ENCODE measurements around the gene MICU1. TPM values are rescaled to one million over a fixed set of nuclear protein-coding genes. Genes with fewer than 3 reads are reported as not detected.

Gene MICU1
- total and polyA plus RNA-seq, 2 donors (not counting 3 experiments of a cell fraction or from before 2014, with no cell fraction given) = 27.5 to 48.0 TPM

GRCh38 chr10:72367301-72367960 is 258.4 kb downstream of the MICU1 start:
- no peaks in the 10 kb centered on the region for H3K9me1 ChIP-seq (replicated peaks; ENCODE audit: control insufficient read depth, extremely low read depth, insufficient read depth, low read length)
- TF ChIP-seq EZH2 (IDR thresholded peaks at IDR 0.05; ENCODE audit: borderline replicate concordance, low read depth, low read length, severe bottlenecking) = no peak
- no peak for TF ChIP-seq JUN (IDR thresholded peaks at IDR 0.05; ENCODE audit: borderline replicate concordance, insufficient read depth, insufficient read length, low read depth)
- no peak for TF ChIP-seq POLR2AphosphoS5 (IDR thresholded peaks at IDR 0.05; ENCODE audit: insufficient read depth, low read depth, low read length)
- TF ChIP-seq, protein P1, sequence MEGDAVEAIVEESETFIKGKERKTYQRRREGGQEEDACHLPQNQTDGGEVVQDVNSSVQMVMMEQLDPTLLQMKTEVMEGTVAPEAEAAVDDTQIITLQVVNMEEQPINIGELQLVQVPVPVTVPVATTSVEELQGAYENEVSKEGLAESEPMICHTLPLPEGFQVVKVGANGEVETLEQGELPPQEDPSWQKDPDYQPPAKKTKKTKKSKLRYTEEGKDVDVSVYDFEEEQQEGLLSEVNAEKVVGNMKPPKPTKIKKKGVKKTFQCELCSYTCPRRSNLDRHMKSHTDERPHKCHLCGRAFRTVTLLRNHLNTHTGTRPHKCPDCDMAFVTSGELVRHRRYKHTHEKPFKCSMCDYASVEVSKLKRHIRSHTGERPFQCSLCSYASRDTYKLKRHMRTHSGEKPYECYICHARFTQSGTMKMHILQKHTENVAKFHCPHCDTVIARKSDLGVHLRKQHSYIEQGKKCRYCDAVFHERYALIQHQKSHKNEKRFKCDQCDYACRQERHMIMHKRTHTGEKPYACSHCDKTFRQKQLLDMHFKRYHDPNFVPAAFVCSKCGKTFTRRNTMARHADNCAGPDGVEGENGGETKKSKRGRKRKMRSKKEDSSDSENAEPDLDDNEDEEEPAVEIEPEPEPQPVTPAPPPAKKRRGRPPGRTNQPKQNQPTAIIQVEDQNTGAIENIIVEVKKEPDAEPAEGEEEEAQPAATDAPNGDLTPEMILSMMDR (IDR thresholded peaks at IDR 0.05; ENCODE audit: extremely low read depth in 1 of 2, insufficient read depth in 1 of 2, low read depth in 1 of 2, low read length in 2 of 2) = no peak
- no peak for TF ChIP-seq MYC (IDR thresholded peaks at IDR 0.05; ENCODE audit: low read depth, low read length)
- TF ChIP-seq POLR2A (IDR thresholded peaks at IDR 0.05; ENCODE audit: low read depth, low read length) = no peak
- no peak for TF ChIP-seq FOS (IDR thresholded peaks at IDR 0.05; ENCODE audit: borderline replicate concordance, insufficient read depth, low read length)
- TF ChIP-seq GATA2 (IDR thresholded peaks at IDR 0.05; ENCODE audit: insufficient read depth, insufficient read length, low read depth, low read length) = no peak
- TF ChIP-seq MAX (IDR thresholded peaks at IDR 0.05; ENCODE audit: insufficient read depth, insufficient read length) = no peak
- H3K9ac ChIP-seq (replicated peaks; ENCODE audit: extremely low read depth, insufficient read depth, low read length) = no peak overlapping the region
- no peaks in the 10 kb centered on the region for H3K27me3 ChIP-seq (ENCODE audit: control insufficient read depth in 2 of 2, insufficient read depth in 2 of 2, low read length in 2 of 2)
- intact Hi-C loops (cut with micrococcal nuclease) (no loop called here), dilution Hi-C loops (cut with MboI; ENCODE audit: extremely low pct_ligation_motif_present, low sequenced_read_pairs) (no loop called here)
- H3K9me3 ChIP-seq (replicated peaks; ENCODE audit: control insufficient read depth, insufficient read depth, low read length) = no peaks in the 10 kb centered on the region
- BruUV-seq (replicated peaks) = TSS peak; percentile 73
- ChIA-PET POLR2A (no interaction called here), CTCF (interaction anchor here (0.9 to 4.5 kb wide), 2 partner anchors 467 to 694 kb away, joined by 4 to 79 read pairs; no protein-coding TSS in a partner anchor)
- peaks cover 4% of the 10 kb centered on the region for H3K4me1 ChIP-seq (ENCODE audit: control insufficient read depth, extremely low read depth, insufficient read depth, low read length)
- DNase-seq (ENCODE audit: low read depth, low spot score) = no peak
- peak; percentile 59 for FAIRE-seq
- no peaks in the 10 kb centered on the region for H4K20me1 ChIP-seq (replicated peaks; ENCODE audit: control insufficient read depth, extremely low read depth, insufficient read depth, low read length)
- no peak overlapping the region for H3K4me3 ChIP-seq (replicated peaks in 1 of 3; ENCODE audit: insufficient read depth in 1 of 3, low read depth in 1 of 3, low read length in 3 of 3)
- no peak overlapping the region for H3K27ac ChIP-seq (ENCODE audit: insufficient read depth, low read depth, low read length)
- H2AFZ ChIP-seq (ENCODE audit: low read depth, low read length) = no peak overlapping the region
- no peak overlapping the region for H3K4me2 ChIP-seq (ENCODE audit: insufficient read depth, low read length)
- H3K79me2 ChIP-seq (ENCODE audit: control insufficient read depth, insufficient read depth, low read length) = no peaks in the 10 kb centered on the region
- H3K36me3 ChIP-seq (ENCODE audit: control insufficient read depth in 2 of 2, extremely low read depth in 1 of 2, insufficient read depth in 2 of 2, low read length in 2 of 2) = peaks cover 0 to 6% of the 10 kb centered on the region in 2 experiments

All from endothelial cell of umbilical vein (primary cell).